Mesothelial cell of epicardium (in vitro differentiated cells): ENCODE measurements around the gene ELMO3. TPM values are rescaled to one million over a fixed set of nuclear protein-coding genes. Genes with fewer than 3 reads are reported as not detected.

Experiments
- DNase-seq, 2 experiments: peaks; one replicate each; pipeline ENCODE4 v3.0.0; 2021; ENCODE audit warnings: low spot score in 2 of 2; ENCODE audit not compliant: unreplicated experiment in 2 of 2
- H3K27ac Mint-ChIP-seq: 2 replicates; pipeline ENCODE4 v1.8.0; 2021; ENCODE audit warnings: mixed read lengths
- H3K27me3 Mint-ChIP-seq: 2 replicates; pipeline ENCODE4 v1.8.0; 2021; ENCODE audit warnings: low read depth, mixed read lengths
- H3K36me3 Mint-ChIP-seq: 2 replicates; pipeline ENCODE4 v1.8.0; 2021; ENCODE audit warnings: mixed read lengths
- H3K4me1 Mint-ChIP-seq: 2 replicates; pipeline ENCODE4 v1.8.0; 2021; ENCODE audit warnings: mixed read lengths
- H3K4me3 Mint-ChIP-seq: 2 replicates; pipeline ENCODE4 v1.8.0; 2021; ENCODE audit warnings: mild to moderate bottlenecking, moderate library complexity, mixed read lengths
- H3K9me3 Mint-ChIP-seq: 2 replicates; pipeline ENCODE4 v1.8.0; 2021; ENCODE audit warnings: mixed read lengths
- total RNA-seq: library from RNA; stranded (reverse); gene quantifications from 3 replicates; pipeline ENCODE4 v1.2.1, GENCODE V29; 2021
- TF ChIP-seq, protein P1 (sequence below): fragments of 200-600 bp; sonication (generic); IDR thresholded peaks from one replicate; pipeline ENCODE4 v1.5.0; 2021; ENCODE audit warnings: antibody characterized with exemption; ENCODE audit not compliant: unreplicated experiment

ELMO3 gene
- total RNA-seq, 1 donor from 2014 or later = 9.7 TPM

DNA sequence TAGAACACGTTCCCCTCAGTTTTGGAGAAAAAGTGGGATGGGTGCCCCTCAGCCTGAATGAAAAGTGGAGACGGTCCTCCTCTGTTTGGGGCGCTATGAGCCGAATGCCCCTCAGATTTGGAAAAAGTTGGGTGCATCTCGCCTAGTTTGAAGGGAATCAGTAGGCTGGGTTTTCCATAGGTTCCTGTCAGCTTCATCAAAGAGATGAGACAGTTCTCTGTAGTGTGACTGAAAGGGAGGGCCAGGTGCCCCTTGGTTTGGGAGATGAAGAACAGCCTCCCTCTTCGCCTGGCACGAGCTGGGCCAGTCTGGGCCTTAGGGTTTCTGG is 49.1 kb downstream of the ELMO3 start:
- Mint-ChIP-seq H3K4me1 (peaks cover 25% of the 10 kb centered on the region), H3K27ac (peak overlapping the region; percentile 16), H3K4me3 (peak overlapping the region; percentile 83), H3K27me3 (peaks cover 48% of the 10 kb centered on the region), H3K36me3 (no peaks in the 10 kb centered on the region), H3K9me3 (no peaks in the 10 kb centered on the region)
- DNase-seq = no peak
- TF ChIP-seq, protein P1, sequence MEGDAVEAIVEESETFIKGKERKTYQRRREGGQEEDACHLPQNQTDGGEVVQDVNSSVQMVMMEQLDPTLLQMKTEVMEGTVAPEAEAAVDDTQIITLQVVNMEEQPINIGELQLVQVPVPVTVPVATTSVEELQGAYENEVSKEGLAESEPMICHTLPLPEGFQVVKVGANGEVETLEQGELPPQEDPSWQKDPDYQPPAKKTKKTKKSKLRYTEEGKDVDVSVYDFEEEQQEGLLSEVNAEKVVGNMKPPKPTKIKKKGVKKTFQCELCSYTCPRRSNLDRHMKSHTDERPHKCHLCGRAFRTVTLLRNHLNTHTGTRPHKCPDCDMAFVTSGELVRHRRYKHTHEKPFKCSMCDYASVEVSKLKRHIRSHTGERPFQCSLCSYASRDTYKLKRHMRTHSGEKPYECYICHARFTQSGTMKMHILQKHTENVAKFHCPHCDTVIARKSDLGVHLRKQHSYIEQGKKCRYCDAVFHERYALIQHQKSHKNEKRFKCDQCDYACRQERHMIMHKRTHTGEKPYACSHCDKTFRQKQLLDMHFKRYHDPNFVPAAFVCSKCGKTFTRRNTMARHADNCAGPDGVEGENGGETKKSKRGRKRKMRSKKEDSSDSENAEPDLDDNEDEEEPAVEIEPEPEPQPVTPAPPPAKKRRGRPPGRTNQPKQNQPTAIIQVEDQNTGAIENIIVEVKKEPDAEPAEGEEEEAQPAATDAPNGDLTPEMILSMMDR = no peak

DNA sequence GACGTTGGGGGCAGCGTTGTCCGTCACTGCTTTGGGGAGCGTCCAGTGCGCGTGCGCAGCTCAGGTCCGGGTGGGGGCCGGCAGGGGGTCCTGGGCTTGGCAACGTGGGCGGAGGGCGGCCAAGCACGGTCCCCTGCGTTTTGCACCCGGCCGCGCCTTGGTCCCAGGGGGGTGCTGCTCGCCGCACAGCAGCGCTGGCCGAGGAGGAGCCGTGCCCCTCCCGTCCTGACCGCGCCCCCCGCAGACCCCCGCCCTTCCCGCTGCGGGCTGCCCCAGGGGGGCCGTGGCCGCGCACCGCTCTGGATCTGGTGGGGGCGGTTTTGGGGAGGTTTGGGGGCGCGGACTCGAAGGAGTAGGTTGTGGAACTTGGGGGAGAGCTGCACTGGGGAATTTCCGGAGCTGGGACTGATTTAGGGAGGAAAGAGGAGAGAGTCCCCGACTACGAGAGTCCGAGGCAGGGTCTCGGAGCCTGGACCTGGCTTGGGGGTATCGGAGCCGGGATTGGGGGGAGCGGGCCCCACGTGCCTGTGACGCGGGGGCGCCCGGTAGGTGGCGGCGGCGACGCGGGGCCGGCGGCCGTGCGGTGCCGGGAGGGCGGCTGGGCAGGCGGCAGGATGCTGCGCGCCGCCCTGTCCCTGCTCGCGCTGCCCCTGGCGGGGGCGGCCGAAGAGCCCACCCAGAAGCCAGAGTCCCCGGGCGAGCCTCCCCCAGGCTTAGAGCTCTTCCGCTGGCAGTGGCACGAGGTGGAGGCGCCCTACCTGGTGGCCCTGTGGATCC is 49.7 kb downstream of the ELMO3 start, which contains the start of gene SLC9A5:
TSS of gene SLC9A5 (plus strand) at position 579 of the 777 bp plus-strand sequence. CDS start at position 615, 36 bp downstream.
- H3K4me1 Mint-ChIP-seq = peaks cover 25% of the 10 kb centered on the region
- H3K4me3 Mint-ChIP-seq = peak within 1 kb of the TSS; percentile 83
- TF ChIP-seq, protein P1 = no peak
- DNase-seq = no peak
- no peaks in the 10 kb centered on the region for H3K36me3 Mint-ChIP-seq
- peaks cover 48% of the 10 kb centered on the region for H3K27me3 Mint-ChIP-seq
- H3K27ac Mint-ChIP-seq = peak within 1 kb of the TSS; percentile 16
- no peaks in the 10 kb centered on the region for H3K9me3 Mint-ChIP-seq

DNA sequence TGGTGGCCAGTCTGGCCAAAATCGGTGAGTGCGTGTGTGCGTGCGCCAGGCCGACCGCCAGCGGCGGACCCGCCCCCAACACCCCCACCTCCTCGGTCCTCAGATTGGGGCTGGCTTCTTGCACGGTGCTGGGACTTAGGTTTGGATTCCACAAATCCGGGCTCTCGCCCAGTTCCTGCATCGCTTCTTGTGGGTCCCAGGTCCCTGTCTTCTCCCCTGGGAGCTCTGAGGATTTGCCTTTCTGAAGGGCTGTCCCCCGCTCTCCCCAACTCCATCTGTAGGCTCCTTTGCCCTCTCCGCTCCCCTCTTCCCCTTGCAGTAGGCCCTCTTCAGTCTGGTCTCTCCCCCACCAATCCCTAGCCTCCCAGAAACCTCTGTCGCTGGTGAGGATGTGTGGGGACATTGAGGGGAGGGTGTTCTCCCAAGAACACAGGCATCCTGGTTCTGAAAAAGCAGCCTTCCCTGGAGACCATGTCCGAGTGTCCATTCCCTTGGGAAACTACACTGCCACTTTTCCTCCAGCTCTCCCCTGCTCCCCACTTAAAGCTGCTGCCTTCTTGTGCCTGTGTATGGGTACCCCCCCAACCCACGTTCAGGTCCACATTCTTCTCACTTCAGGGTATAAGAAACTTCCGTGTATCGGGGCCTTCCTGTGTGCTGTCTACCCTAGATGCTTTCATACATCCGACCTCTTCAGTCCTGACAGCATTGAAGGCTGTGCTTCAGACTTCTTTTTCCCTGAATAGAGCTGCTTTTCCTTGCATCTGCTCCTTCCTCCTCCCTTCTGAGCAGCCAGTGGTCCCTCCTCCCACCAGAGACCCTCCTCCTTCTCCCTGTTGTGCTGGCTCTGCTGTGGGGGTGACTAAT is 50.5 kb downstream of the ELMO3 start:
- Mint-ChIP-seq H3K27ac (no peak overlapping the region), H3K27me3 (peaks cover 48% of the 10 kb centered on the region)
- TF ChIP-seq, protein P1 = no peak

DNA sequence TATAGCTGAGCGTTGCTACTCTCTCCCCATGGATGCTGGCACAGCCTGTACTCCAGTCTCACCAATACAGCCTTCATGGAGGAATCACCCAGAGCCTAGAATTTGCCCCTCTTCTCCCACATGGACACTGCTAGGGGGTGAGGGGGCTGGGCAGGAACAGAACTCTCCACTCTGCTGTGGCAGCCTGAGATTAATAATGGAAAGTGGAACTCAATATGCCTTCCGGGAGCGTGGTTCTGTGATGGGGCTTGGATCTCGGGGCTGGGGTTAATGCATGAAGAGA is 51.1 kb downstream of the ELMO3 start:
- TF ChIP-seq, protein P1 = no peak
- Mint-ChIP-seq H3K4me3 (peak overlapping the region; percentile 66), H3K9me3 (no peaks in the 10 kb centered on the region), H3K36me3 (no peaks in the 10 kb centered on the region), H3K4me1 (peaks cover 24% of the 10 kb centered on the region), H3K27ac (no peak overlapping the region), H3K27me3 (peaks cover 48% of the 10 kb centered on the region)
- DNase-seq = no peak

More for the DNA sequence above, 50.5 kb downstream of the ELMO3 start:
- Mint-ChIP-seq H3K4me3 (peak overlapping the region; percentile 66), H3K4me1 (peaks cover 25% of the 10 kb centered on the region), H3K9me3 (no peaks in the 10 kb centered on the region), H3K36me3 (no peaks in the 10 kb centered on the region)
- no peak for DNase-seq

DNA sequence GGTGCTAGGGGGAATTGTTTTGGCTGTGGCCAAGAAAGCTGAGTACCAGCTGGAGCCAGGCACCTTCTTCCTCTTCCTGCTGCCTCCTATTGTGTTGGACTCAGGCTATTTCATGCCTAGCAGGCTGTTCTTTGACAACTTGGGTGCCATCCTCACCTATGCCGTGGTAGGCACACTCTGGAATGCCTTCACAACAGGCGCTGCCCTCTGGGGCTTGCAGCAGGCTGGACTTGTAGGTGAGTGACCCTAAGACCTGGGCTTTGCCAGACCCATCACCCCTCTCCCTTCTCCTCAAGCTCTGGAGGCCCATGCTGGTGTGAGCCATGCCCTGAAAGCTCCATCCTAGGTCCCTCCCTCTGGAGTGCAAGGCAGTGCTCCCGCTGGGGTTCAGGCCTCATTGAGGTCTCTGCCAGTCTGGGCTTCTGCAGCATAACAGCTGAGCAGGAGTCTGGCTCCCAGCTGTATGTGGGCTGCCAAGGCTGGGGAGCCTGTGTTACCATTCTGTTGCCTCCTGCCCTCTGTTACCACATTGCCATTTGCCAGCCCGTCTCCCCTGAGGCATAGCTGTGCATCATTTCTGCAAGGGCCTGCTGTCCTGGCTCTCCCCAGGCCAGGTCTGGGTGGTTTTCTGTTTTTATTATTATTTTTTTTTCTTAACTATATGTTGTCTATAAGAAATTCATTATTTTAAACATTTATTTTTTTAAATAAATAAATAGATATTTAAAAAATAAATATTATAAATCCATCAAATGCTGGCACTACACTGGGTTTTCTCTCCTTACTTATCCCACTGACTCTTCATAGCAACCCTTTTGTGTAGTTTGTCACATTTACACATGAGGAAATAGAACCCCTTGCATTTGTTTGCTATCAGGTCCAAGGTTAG is 53.9 kb downstream of the ELMO3 start:
- Mint-ChIP-seq H3K27me3 (peaks cover 50% of the 10 kb centered on the region), H3K27ac (no peak overlapping the region), H3K9me3 (no peaks in the 10 kb centered on the region), H3K36me3 (no peaks in the 10 kb centered on the region), H3K4me1 (peaks cover 17% of the 10 kb centered on the region), H3K4me3 (no peak overlapping the region)
- no peak for DNase-seq
- TF ChIP-seq, protein P1 = no peak
